PFSK-1 (cell line): ENCODE data around the gene PADI2.

Experiments
- FOXP2 ChIP-seq: optimal IDR thresholded peaks from 2 replicates; pipeline ENCODE3; 2011; ENCODE audit warnings: borderline replicate concordance, control low read depth, inconsistent platforms; ENCODE audit not compliant: insufficient read depth; ENCODE audit errors: extremely low read length, extremely low read depth
- POLR2AphosphoS5 ChIP-seq: IDR thresholded peaks from 2 replicates; pipeline ENCODE4 v1.6.1; 2012; ENCODE audit warnings: low read depth, mild to moderate bottlenecking, control low read depth, low read length, moderate library complexity
- REST ChIP-seq, 2 experiments: IDR thresholded peaks; 2 replicates each; pipeline versions ENCODE4 v1.6.1 to v1.8.0; 2011 to 2012; ENCODE audit warnings: low read depth in 2 of 2, low read length in 2 of 2, control low read depth in 1 of 2, inconsistent platforms in 1 of 2, mild to moderate bottlenecking in 1 of 2, moderate library complexity in 1 of 2; ENCODE audit not compliant: insufficient read depth in 1 of 2
- SIN3A ChIP-seq: IDR thresholded peaks from 2 replicates; pipeline ENCODE4 v1.6.1; 2012; ENCODE audit warnings: mild to moderate bottlenecking, low read length, moderate library complexity, borderline replicate concordance; ENCODE audit not compliant: insufficient read depth
- TAF1 ChIP-seq: IDR thresholded peaks from 2 replicates; pipeline ENCODE4 v1.6.1; 2012; ENCODE audit warnings: low read length, control low read depth, borderline replicate concordance; ENCODE audit not compliant: insufficient read depth

Gene PADI2

GRCh38 chr1:17161137-17161740 lies 42.0 kb upstream of the PADI2 start:
- TF ChIP-seq REST (IDR thresholded peaks at IDR 0.05; ENCODE audit: insufficient read depth in 1 of 2, low read depth in 2 of 2, low read length in 2 of 2) (no peak), TAF1 (no peak), POLR2AphosphoS5 (no peak), FOXP2 (no peak), SIN3A (no peak)

- TF ChIP-seq FOXP2 (no peak), REST (IDR thresholded peaks at IDR 0.05; ENCODE audit: insufficient read depth in 1 of 2, low read depth in 2 of 2, low read length in 2 of 2) (no peak), TAF1 (no peak)
Observed at GRCh38 chr1:17158961-17159360, 39.7 kb upstream of the PADI2 start.

GRCh38 chr1:17156108-17156507 lies 36.9 kb upstream of the PADI2 start:
- TF ChIP-seq POLR2AphosphoS5 (no peak), SIN3A (no peak), REST (IDR thresholded peaks at IDR 0.05; ENCODE audit: insufficient read depth in 1 of 2, low read depth in 2 of 2, low read length in 2 of 2) (no peak), TAF1 (no peak), FOXP2 (no peak)

GRCh38 chr1:17155257-17155920 lies 36.1 kb upstream of the PADI2 start:
- TF ChIP-seq SIN3A (no peak), REST (IDR thresholded peaks at IDR 0.05; ENCODE audit: insufficient read depth in 1 of 2, low read depth in 2 of 2, low read length in 2 of 2) (no peak), POLR2AphosphoS5 (no peak), TAF1 (no peak), FOXP2 (no peak)

- TF ChIP-seq SIN3A (no peak), TAF1 (no peak)
Observed at GRCh38 chr1:17149771-17150170, 30.5 kb upstream of the PADI2 start.
